GM15510 (cell line): ENCODE results near the gene IL2RG.

ENCODE experiments used
- POLR2A ChIP-seq: IDR thresholded peaks from 3 replicates; pipeline ENCODE4 v1.6.1; 2011; ENCODE audit warnings: borderline replicate concordance; ENCODE audit not compliant: insufficient read length; ENCODE audit errors: extremely low read depth

The IL2RG gene

GRCh38 chrX:71060127-71060526, 51.2 kb downstream of the IL2RG start:
- TF ChIP-seq POLR2A, result no peak

- no peak for TF ChIP-seq POLR2A
Observed at GRCh38 chrX:71057848-71058530, 53.4 kb downstream of the IL2RG start.
